HL-60 (cell line): ENCODE data around the gene ABHD8.

Experiments
- DNase-seq, 2 experiments: peaks; one replicate each; pipeline ENCODE4 v3.0.0-alpha.2; 2010 to 2020; ENCODE audit warnings: low read depth in 1 of 2, low spot score in 1 of 2
- H3K27ac ChIP-seq: fragments of 250-450 bp; sonication (Bioruptor Pico); replicated peaks from 2 replicates; pipeline ENCODE4 v1.5.1; 2020; ENCODE audit warnings: mild to moderate bottlenecking, moderate library complexity
- H3K27me3 ChIP-seq: fragments of 250-450 bp; sonication (Bioruptor Pico); 2 replicates; pipeline ENCODE4 v1.5.1; 2021; ENCODE audit warnings: mild to moderate bottlenecking, moderate library complexity; ENCODE audit not compliant: insufficient read depth, poor library complexity, severe bottlenecking
- H3K4me3 ChIP-seq: replicated peaks from 2 replicates; pipeline ENCODE4 v1.5.1; 2011; ENCODE audit warnings: mild to moderate bottlenecking, control low read depth, low read length; ENCODE audit not compliant: insufficient read depth
- CTCF ChIP-seq: IDR thresholded peaks from one replicate; pipeline ENCODE4 v1.5.1; 2011; ENCODE audit warnings: low read length, control low read depth, inconsistent platforms; ENCODE audit not compliant: insufficient read depth
- GABPA ChIP-seq: IDR thresholded peaks from 2 replicates; pipeline ENCODE4 v1.6.1; 2012; ENCODE audit warnings: low read depth
- POLR2AphosphoS5 ChIP-seq: IDR thresholded peaks from 2 replicates; pipeline ENCODE4 v1.6.1; 2012; ENCODE audit warnings: low read depth
- REST ChIP-seq: IDR thresholded peaks from 2 replicates; pipeline ENCODE4 v1.6.1; 2012; ENCODE audit warnings: low read depth; ENCODE audit not compliant: insufficient replicate concordance
- SPI1 ChIP-seq: IDR thresholded peaks from 2 replicates; pipeline ENCODE4 v1.6.1; 2012; ENCODE audit warnings: low read depth, mild to moderate bottlenecking, borderline replicate concordance

The ABHD8 gene

GRCh38 chr19:17303940-17304267, 679 bp upstream of the ABHD8 start:
- DNase-seq = no peak
- TF ChIP-seq SPI1 (no peak), CTCF (no peak), REST (no peak), GABPA (no peak), POLR2AphosphoS5 (no peak)
- Histone ChIP-seq H3K27me3 (no peaks in the 10 kb centered on the region), H3K27ac (no peak overlapping the region), H3K4me3 (no peak overlapping the region)

GRCh38 chr19:17302391-17303166, 646 bp downstream of the ABHD8 start:
- H3K27me3 ChIP-seq = no peaks in the 10 kb centered on the region
- H3K27ac ChIP-seq = peak overlapping the region; percentile 48; the same call in 1 of the 2 replicates
- TF ChIP-seq POLR2AphosphoS5 (no peak), SPI1 (no peak; the same call in 1 of the 2 replicates), GABPA (no peak), CTCF (no peak), REST (no peak)
- peak overlapping the region; percentile 56 for H3K4me3 ChIP-seq
- DNase-seq = peak in 1 of 2 experiments; percentile 68

- H3K27ac ChIP-seq = no peak overlapping the region
- DNase-seq = no peak
- no peak for TF ChIP-seq POLR2AphosphoS5
- TF ChIP-seq REST = no peak
- no peak for TF ChIP-seq SPI1
- TF ChIP-seq CTCF = no peak
- TF ChIP-seq GABPA = no peak
These were observed 2.1 kb downstream of the ABHD8 start for GRCh38 chr19:17300992-17301619.

More at GRCh38 chr19:17300992-17301619, 2.1 kb downstream of the ABHD8 start:
- Histone ChIP-seq H3K4me3 (no peak overlapping the region), H3K27me3 (no peaks in the 10 kb centered on the region)
